Smooth muscle cell (in vitro differentiated cells): ENCODE results near the gene GRHPR. TPM values are rescaled to one million over a fixed set of nuclear protein-coding genes. Genes with fewer than 3 reads are reported as not detected.

ENCODE experiments used
- DNase-seq: peaks from one replicate; lab custom pipeline; 2025; ENCODE audit not compliant: unreplicated experiment; lab: John Stamatoyannopoulos, UW
- H2AFZ ChIP-seq: fragments of 200-600 bp; sonication (generic); 2 replicates; pipeline ENCODE4 v1.6.0; 2016; ENCODE audit warnings: antibody characterized with exemption, low read depth, mild to moderate bottlenecking
- H3F3A ChIP-seq: fragments of 200-600 bp; sonication (generic); 2 replicates; pipeline ENCODE4 v1.6.0; 2017; ENCODE audit warnings: antibody characterized with exemption, low read depth
- H3K27ac ChIP-seq: fragments of 200-600 bp; sonication (generic); 2 replicates; pipeline ENCODE4 v1.5.1; 2016; ENCODE audit warnings: low read depth, mild to moderate bottlenecking
- H3K27me3 ChIP-seq: fragments of 200-600 bp; sonication (generic); 2 replicates; pipeline ENCODE4 v1.6.1; 2016; ENCODE audit warnings: low read depth, mild to moderate bottlenecking
- H3K36me3 ChIP-seq: fragments of 200-600 bp; sonication (generic); 2 replicates; pipeline ENCODE4 v1.5.1; 2016; ENCODE audit warnings: low read depth
- H3K4me1 ChIP-seq: fragments of 200-600 bp; sonication (generic); 2 replicates; pipeline ENCODE4 v1.5.1; 2016; ENCODE audit warnings: low read depth
- H3K4me2 ChIP-seq: fragments of 200-600 bp; sonication (generic); 2 replicates; pipeline ENCODE4 v1.6.0; 2016; ENCODE audit warnings: mild to moderate bottlenecking
- H3K4me3 ChIP-seq: fragments of 200-600 bp; sonication (generic); 2 replicates; pipeline ENCODE4 v1.5.1; 2016; ENCODE audit warnings: mild to moderate bottlenecking
- H3K79me2 ChIP-seq: fragments of 200-600 bp; sonication (generic); 2 replicates; pipeline ENCODE4 v1.6.0; 2016; ENCODE audit warnings: low read depth, mild to moderate bottlenecking
- H3K9ac ChIP-seq: fragments of 200-600 bp; sonication (generic); 2 replicates; pipeline ENCODE4 v1.6.0; 2016; ENCODE audit warnings: low read depth
- H3K9me3 ChIP-seq: fragments of 200-600 bp; sonication (generic); replicated peaks from 2 replicates; pipeline ENCODE4 v1.5.1; 2016; ENCODE audit warnings: low read depth
- H4K20me1 ChIP-seq: fragments of 200-600 bp; sonication (generic); 2 replicates; pipeline ENCODE4 v1.6.0; 2016; ENCODE audit warnings: low read depth
- WGBS: methylation state at CpG from one replicate; pipeline ENCODE4 v1.1.7; 2016; ENCODE audit warnings: low lambda C conversion rate; 5-methylcytosine and 5-hydroxymethylcytosine counted together
- polyA plus RNA-seq: library from polyadenylated mRNA; unstranded; fragments of >200 nt; fragmentation: Nextera tagmentation; extraction: Ambion mirVana; gene quantifications from 2 replicates; pipeline ENCODE4 v1.2.1, GENCODE V29; 2016
- total RNA-seq: library from RNA; depleted of rRNA; stranded (reverse); fragments of >200 nt; gene quantifications from 2 replicates; pipeline ENCODE4 v1.2.3, GENCODE V29; 2014
- TF ChIP-seq, protein P1 (sequence below): fragments of 200-600 bp; sonication (generic); IDR thresholded peaks from 2 replicates; pipeline ENCODE4 v1.5.1; 2017; ENCODE audit warnings: borderline replicate concordance, mild to moderate bottlenecking, antibody characterized with exemption; ENCODE audit not compliant: insufficient read depth, poor library complexity, severe bottlenecking

GRHPR gene
- total and polyA plus RNA-seq, 2 experiments from 2014 or later: 89.3 to 128 TPM

DNA sequence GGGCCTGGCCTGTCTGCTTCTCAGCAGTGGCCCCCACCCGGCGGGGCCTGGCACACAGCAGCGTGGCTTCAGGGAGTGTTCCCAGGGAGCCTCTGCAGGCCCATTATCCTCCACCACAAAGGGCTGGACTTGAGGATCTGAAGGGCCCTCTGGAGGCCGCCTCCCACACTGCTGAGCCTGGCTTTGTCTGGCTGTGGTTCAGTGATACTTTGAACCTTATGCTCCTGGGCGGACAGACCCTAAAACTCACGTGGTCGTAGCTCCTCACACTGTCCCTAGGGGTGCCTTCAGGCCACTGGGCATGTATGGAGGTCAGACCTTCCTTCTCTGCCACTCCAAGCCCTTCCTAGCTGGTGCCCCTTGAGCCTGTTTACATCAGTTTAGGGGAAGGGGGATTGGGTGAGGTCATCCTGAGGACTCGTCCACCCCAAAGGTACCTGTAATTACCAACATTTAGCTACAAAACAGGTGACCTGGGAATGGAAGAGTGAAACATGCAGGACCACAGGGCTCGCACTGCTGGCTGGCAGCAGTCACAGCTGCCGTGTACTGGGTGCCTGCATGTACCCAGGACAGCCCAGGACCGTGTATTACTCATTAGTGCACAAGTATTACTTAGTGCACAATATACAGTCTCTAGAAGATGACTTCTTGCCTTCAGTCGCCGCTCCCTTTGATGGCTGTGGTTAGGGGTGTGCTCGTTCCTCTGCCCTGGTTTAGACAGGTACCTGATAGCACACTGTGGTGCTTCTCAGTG is 8.5 kb downstream of the GRHPR start:
- Histone ChIP-seq H2AFZ (no peak overlapping the region), H3K27ac (no peak overlapping the region), H3K79me2 (peaks cover 3% of the 10 kb centered on the region), H3F3A (no peaks in the 10 kb centered on the region), H3K9me3 (no peaks in the 10 kb centered on the region), H3K36me3 (no peaks in the 10 kb centered on the region), H3K4me1 (peaks cover 16% of the 10 kb centered on the region), H3K4me3 (no peak overlapping the region), H3K27me3 (no peaks in the 10 kb centered on the region), H3K4me2 (no peak overlapping the region), H3K9ac (no peak overlapping the region), H4K20me1 (peaks cover 19% of the 10 kb centered on the region)
- TF ChIP-seq, protein P1, sequence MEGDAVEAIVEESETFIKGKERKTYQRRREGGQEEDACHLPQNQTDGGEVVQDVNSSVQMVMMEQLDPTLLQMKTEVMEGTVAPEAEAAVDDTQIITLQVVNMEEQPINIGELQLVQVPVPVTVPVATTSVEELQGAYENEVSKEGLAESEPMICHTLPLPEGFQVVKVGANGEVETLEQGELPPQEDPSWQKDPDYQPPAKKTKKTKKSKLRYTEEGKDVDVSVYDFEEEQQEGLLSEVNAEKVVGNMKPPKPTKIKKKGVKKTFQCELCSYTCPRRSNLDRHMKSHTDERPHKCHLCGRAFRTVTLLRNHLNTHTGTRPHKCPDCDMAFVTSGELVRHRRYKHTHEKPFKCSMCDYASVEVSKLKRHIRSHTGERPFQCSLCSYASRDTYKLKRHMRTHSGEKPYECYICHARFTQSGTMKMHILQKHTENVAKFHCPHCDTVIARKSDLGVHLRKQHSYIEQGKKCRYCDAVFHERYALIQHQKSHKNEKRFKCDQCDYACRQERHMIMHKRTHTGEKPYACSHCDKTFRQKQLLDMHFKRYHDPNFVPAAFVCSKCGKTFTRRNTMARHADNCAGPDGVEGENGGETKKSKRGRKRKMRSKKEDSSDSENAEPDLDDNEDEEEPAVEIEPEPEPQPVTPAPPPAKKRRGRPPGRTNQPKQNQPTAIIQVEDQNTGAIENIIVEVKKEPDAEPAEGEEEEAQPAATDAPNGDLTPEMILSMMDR: no peak
- no peak for DNase-seq
- WGBS: 88% methylated on average over 14 of the region's 14 CpGs

DNA sequence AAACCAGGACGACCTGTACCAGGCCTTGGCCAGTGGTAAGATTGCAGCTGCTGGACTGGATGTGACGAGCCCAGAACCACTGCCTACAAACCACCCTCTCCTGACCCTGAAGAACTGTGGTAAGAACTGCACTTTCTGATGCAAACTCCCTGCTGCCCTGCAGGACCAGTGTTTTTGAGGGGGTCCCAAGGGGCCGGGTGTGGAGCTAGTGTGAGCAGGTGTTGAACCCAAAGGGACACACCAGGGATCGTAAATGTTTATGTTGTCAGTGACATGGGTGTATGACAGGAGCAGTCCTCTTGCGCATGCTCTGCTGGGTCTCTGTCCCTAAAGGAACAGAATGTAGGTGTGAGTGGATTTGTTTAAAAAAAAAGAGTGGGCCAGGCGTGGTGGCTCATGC is 9.5 kb downstream of the GRHPR start:
- H3K4me2 ChIP-seq: no peak overlapping the region
- H3K27ac ChIP-seq: no peak overlapping the region
- no peaks in the 10 kb centered on the region for H3K9me3 ChIP-seq
- H3K4me1 ChIP-seq: peaks cover 16% of the 10 kb centered on the region
- H3K27me3 ChIP-seq: no peaks in the 10 kb centered on the region
- TF ChIP-seq, protein P1: no peak
- no peaks in the 10 kb centered on the region for H3F3A ChIP-seq
- WGBS: 95% methylated on average over 6 of the region's 6 CpGs
- H3K9ac ChIP-seq: no peak overlapping the region
- no peak for DNase-seq
- H4K20me1 ChIP-seq: peaks cover 28% of the 10 kb centered on the region
- no peaks in the 10 kb centered on the region for H3K36me3 ChIP-seq
- no peak overlapping the region for H3K4me3 ChIP-seq
- peaks cover 3% of the 10 kb centered on the region for H3K79me2 ChIP-seq
- no peak overlapping the region for H2AFZ ChIP-seq

DNA sequence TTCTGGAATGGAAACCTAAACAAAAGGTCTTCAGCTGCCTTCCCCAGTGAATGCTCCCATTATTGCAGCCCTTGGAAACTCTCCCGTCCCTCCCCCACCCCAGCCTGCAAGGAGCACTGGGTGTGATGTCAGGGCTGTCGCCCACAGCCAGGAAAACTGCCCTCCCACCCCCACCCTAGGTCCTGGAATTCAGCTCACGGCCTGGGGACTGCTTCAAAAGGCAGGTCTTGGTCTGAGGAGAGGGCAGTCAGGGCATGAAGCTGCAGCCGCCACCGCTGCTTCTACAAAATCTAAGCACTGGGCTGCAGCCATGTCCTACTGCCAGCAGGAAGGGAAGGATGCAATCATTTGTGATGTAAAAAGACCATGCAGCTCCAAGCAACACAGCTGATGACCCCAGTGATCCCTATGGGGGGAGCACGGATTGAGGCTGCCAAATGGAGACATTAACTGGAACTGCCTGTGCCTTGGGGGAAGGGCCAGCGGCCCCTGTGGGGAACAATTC is 11.4 kb downstream of the GRHPR start:
- no peaks in the 10 kb centered on the region for H3K9me3 ChIP-seq
- no peak overlapping the region for H3K27ac ChIP-seq
- H4K20me1 ChIP-seq: peaks cover 47% of the 10 kb centered on the region
- no peak overlapping the region for H3K4me2 ChIP-seq
- no peaks in the 10 kb centered on the region for H3F3A ChIP-seq
- peaks cover 16% of the 10 kb centered on the region for H3K4me1 ChIP-seq
- no peak overlapping the region for H3K9ac ChIP-seq
- H3K36me3 ChIP-seq: no peaks in the 10 kb centered on the region
- no peak overlapping the region for H2AFZ ChIP-seq
- H3K27me3 ChIP-seq: no peaks in the 10 kb centered on the region
- H3K4me3 ChIP-seq: no peak overlapping the region
- TF ChIP-seq, protein P1: no peak
- no peak for DNase-seq
- 66% methylated on average over 7 of the region's 7 CpGs for WGBS
- peaks cover 9% of the 10 kb centered on the region for H3K79me2 ChIP-seq

DNA sequence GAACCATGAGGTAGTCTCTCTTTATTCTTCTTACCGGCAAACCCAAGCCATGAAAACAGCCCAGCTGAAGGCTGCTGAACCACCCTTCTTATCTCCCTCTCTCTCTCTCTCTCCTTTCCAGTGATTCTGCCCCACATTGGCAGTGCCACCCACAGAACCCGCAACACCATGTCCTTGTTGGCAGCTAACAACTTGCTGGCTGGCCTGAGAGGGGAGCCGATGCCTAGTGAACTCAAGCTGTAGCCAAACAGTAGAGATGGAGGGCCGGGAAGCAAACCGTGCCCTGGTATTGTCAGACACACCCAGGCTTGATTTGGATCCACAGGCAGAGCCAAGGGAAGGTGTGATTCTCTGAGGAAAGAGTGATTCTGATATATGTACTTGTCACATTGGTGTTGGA is 14.0 kb downstream of the GRHPR start:
- H3K36me3 ChIP-seq: peaks cover 10% of the 10 kb centered on the region
- DNase-seq: no peak
- H3K27ac ChIP-seq: no peak overlapping the region
- no peaks in the 10 kb centered on the region for H3K9me3 ChIP-seq
- H3K4me3 ChIP-seq: no peak overlapping the region
- no peak overlapping the region for H3K4me2 ChIP-seq
- peaks cover 70% of the 10 kb centered on the region for H4K20me1 ChIP-seq
- peaks cover 7% of the 10 kb centered on the region for H3F3A ChIP-seq
- 99% methylated on average over 5 of the region's 5 CpGs for WGBS
- H3K27me3 ChIP-seq: no peaks in the 10 kb centered on the region
- H3K4me1 ChIP-seq: peaks cover 16% of the 10 kb centered on the region
- peaks cover 12% of the 10 kb centered on the region for H3K79me2 ChIP-seq
- no peak overlapping the region for H3K9ac ChIP-seq
- TF ChIP-seq, protein P1: no peak
- H2AFZ ChIP-seq: no peak overlapping the region
